Thyroid gland (tissue), 4 donors: ENCODE results near the gene CACNA1H. TPM values are rescaled to one million over a fixed set of nuclear protein-coding genes. Genes with fewer than 3 reads are reported as not detected.

Experiments used
- DNase-seq, 2 donors: peaks; one replicate each; pipeline ENCODE4 v3.0.0-alpha.2; 2019
- H3K27ac ChIP-seq, 3 donors: fragments of 200-600 bp; sonication (generic); 1 replicate in 2 of 3; 2 replicates in 1 of 3; pipeline ENCODE4 v1.5.1; 2016 to 2019; ENCODE audit warnings: mild to moderate bottlenecking in 1 of 3, moderate library complexity in 1 of 3
- H3K27me3 ChIP-seq: fragments of 200-600 bp; sonication (generic); one replicate; pipeline ENCODE4 v1.5.1; 2019
- H3K36me3 ChIP-seq, 2 donors: fragments of 200-600 bp; sonication (generic); one replicate each; pipeline ENCODE4 v1.5.1; 2016 to 2019
- H3K4me1 ChIP-seq, 2 donors: fragments of 200-600 bp; sonication (generic); one replicate each; pipeline ENCODE4 v1.5.1; 2017 to 2019
- H3K4me3 ChIP-seq, 3 donors: fragments of 200-600 bp; sonication (generic); replicated peaks in 1 of 3; 1 replicate in 2 of 3; 2 replicates in 1 of 3; pipeline ENCODE4 v1.5.1; 2016; ENCODE audit warnings: mild to moderate bottlenecking in 1 of 3
- H3K9me3 ChIP-seq: fragments of 200-600 bp; sonication (generic); one replicate; pipeline ENCODE4 v1.5.1; 2017
- POLR2A ChIP-seq, 2 donors: fragments of 450-650 bp; IDR thresholded peaks; one replicate each; pipeline ENCODE4 v1.6.1; 2017; ENCODE audit warnings: antibody characterized with exemption in 2 of 2, mild to moderate bottlenecking in 2 of 2, moderate library complexity in 1 of 2
- WGBS, 2 donors: methylation state at CpG; one replicate each; pipeline ENCODE4 v1.1.5; 2017; 5-methylcytosine and 5-hydroxymethylcytosine counted together
- intact Hi-C: fragments of 100-400 bp; cut with DNase I; formaldehyde crosslinking; loops from one replicate; pipeline ENCODE4 v1.15.1; 2023
- total RNA-seq, 4 donors: library from RNA; depleted of rRNA; stranded (reverse); fragments of >200 nt; gene quantifications; one replicate each; pipeline ENCODE4 v1.2.3, GENCODE V29; 2016
- TF ChIP-seq, protein P1 (sequence below), 6 experiments: fragments of 200-600 bp in 3 of 6; fragments of 450-650 bp in 3 of 6; sonication (generic) in 3 of 6; IDR thresholded peaks; one replicate each; pipeline ENCODE4 v1.5.1; 2016 to 2019; ENCODE audit warnings: antibody characterized with exemption in 6 of 6, mild to moderate bottlenecking in 2 of 6, inconsistent platforms in 1 of 6, moderate library complexity in 1 of 6

Gene CACNA1H
- total RNA-seq, 4 donors from 2014 or later = 8.4 to 12.4 (median 9.3) TPM

DNA sequence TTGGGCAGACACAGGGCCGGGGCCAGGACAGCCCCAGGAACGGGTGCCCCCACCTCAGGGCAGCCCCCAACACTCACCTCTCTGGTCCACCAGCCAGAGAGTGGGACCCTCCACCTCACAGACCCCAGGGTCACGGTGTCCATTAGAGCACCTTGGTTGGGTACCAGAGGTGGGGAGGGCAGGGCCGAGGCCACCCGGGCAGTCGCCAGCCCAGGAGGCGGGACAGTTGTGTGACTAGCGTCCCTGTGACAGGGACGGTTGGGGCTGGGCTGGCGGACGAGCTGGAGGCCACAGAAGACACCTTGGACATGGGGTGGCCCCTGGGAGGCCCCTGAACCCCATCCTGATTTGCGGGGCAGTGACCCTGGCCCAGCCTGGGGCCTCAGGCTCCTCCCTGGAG is 45.2 kb upstream of the CACNA1H start:
- Histone ChIP-seq H3K9me3 (no peaks in the 10 kb centered on the region), H3K27me3 (no peaks in the 10 kb centered on the region), H3K4me1 (peaks cover 3 to 5% of the 10 kb centered on the region in 2 donors), H3K36me3 (no peaks in the 10 kb centered on the region), H3K4me3 (no peak overlapping the region), H3K27ac (no peak overlapping the region)
- intact Hi-C loops = loop anchor here (2.0 kb wide), 1 partner anchor 87 kb away; no protein-coding TSS in a partner anchor
- no peak for TF ChIP-seq POLR2A (IDR thresholded peaks at IDR 0.05)
- TF ChIP-seq, protein P1, sequence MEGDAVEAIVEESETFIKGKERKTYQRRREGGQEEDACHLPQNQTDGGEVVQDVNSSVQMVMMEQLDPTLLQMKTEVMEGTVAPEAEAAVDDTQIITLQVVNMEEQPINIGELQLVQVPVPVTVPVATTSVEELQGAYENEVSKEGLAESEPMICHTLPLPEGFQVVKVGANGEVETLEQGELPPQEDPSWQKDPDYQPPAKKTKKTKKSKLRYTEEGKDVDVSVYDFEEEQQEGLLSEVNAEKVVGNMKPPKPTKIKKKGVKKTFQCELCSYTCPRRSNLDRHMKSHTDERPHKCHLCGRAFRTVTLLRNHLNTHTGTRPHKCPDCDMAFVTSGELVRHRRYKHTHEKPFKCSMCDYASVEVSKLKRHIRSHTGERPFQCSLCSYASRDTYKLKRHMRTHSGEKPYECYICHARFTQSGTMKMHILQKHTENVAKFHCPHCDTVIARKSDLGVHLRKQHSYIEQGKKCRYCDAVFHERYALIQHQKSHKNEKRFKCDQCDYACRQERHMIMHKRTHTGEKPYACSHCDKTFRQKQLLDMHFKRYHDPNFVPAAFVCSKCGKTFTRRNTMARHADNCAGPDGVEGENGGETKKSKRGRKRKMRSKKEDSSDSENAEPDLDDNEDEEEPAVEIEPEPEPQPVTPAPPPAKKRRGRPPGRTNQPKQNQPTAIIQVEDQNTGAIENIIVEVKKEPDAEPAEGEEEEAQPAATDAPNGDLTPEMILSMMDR (IDR thresholded peaks at IDR 0.05) = no peak
- DNase-seq = no peak
- 85% methylated on average over 5 of the region's 12 CpGs; no CpG with 5 or more reads in 1 of the 2 donors for WGBS, 2 donors

DNA sequence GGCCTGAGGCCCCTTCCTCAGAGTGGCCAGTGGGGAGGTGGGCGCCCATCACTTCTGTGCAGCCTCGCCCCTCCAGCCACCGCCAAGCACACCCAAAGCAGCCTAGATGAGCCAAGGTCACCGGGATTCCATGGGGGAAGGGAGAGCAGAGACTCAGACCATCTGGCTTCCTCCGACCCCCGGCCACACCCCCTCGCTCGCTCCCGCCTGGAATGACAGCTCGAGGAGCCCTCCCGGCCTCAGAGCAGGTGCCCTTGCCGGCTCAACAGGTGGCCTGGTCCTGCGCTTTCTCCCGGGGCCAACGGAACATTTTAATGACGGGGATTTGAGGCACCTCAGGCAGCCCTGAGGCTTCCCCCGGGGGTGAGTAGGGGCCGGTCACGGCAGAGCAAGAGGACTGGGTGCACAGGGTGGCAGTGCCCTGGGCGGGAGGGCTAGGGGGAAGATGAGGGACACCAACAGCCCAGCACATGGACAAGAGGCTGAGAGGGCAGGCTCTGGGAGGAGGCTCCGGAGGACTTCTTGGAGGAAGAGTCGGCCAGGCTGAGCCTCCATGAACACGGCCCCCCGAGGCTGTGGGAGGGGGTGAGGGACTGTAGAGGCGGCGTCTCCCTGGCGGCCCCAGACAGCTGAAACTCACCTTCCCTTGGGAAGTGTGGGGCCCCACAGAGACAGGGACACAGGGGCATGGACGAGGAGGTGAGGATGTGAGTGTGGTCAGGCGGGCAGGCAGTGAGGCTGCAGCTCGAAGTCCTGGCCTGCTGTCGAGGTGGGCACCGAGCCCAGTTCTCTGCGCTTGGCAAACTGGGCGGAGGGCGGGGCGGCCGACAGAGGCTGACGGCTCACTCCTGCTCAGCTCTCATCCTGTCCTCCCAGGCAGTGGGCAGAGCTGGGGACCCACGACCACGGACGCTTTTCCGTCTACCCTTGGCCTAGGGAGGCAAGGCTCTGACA is 44.3 kb upstream of the CACNA1H start:
- Histone ChIP-seq H3K36me3 (no peaks in the 10 kb centered on the region), H3K9me3 (no peaks in the 10 kb centered on the region), H3K4me1 (no peaks in the 10 kb centered on the region), H3K27ac (no peak overlapping the region), H3K4me3 (no peak overlapping the region), H3K27me3 (no peaks in the 10 kb centered on the region)
- DNase-seq = peak; percentile 70 to 76
- intact Hi-C loops = no loop called here
- TF ChIP-seq, protein P1 (IDR thresholded peaks at IDR 0.05) = no peak
- TF ChIP-seq POLR2A (IDR thresholded peaks at IDR 0.05) = no peak
- 36 to 40% methylated on average over 30 to 34 of the region's 42 CpGs for WGBS, 2 donors

DNA sequence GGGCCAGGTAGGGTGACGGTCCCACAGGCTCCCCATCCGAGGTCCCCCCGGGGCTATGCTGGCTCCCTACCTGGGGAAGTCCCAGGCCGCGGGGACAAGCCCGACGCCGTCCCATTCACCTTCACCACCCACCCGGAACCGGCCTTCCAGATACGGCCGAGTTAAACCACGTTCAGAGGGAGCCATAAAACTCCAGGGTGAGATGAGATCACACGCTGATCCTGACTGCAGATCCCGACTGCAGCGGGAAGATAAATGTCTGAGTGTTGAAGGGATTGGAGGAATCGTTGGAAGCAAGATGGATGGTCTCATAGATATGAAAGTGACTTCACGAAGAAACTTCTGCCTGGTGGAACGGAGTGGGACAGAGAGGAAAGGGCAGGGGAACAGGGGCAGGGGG is 43.3 kb upstream of the CACNA1H start:
- no peak overlapping the region for H3K4me3 ChIP-seq
- intact Hi-C loops = no loop called here
- 60 to 74% methylated on average over 16 of the region's 19 CpGs for WGBS, 2 donors
- TF ChIP-seq, protein P1 (IDR thresholded peaks at IDR 0.05) = no peak
- TF ChIP-seq POLR2A (IDR thresholded peaks at IDR 0.05) = no peak
- no peaks in the 10 kb centered on the region for H3K9me3 ChIP-seq
- H3K36me3 ChIP-seq = no peaks in the 10 kb centered on the region
- no peaks in the 10 kb centered on the region for H3K4me1 ChIP-seq
- no peaks in the 10 kb centered on the region for H3K27me3 ChIP-seq
- DNase-seq = no peak
- H3K27ac ChIP-seq = no peak overlapping the region

DNA sequence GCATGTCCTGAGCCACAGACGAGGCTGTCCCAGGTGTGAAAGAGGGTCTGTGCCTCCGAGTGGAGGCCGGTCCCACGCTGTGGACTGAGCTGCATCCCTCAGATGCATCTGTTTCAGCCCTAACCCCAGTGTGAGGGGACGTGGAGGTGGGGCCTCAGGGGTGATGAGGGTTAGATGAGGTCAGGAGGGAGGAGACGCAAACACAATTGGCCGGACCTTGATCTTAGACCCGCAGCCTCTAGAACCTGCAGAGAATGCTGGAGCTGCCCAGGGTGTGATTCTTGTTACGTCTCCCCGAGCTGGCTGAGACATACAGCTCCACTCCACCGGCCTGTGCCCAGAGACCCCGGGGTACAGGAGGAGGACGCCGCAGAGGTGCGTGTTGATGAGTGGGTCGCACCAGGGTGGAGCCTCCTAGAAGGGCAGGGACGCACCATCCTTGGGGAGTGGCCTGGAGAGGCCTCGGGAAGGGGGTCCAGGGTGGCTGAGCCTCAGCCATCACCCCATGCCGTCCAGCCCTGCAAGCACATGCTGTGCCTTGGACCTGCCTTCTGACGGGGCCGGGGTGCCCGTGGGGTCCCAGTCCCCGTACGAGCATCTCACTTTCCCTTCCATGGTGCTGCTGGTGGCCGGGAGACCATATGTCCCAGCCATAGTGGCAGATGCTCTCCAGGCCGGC is 40.3 kb upstream of the CACNA1H start:
- DNase-seq = no peak
- Histone ChIP-seq H3K4me1 (no peaks in the 10 kb centered on the region), H3K36me3 (no peaks in the 10 kb centered on the region), H3K9me3 (no peaks in the 10 kb centered on the region), H3K4me3 (no peak overlapping the region), H3K27ac (no peak overlapping the region), H3K27me3 (no peaks in the 10 kb centered on the region)
- intact Hi-C loops = no loop called here
- TF ChIP-seq, protein P1 (IDR thresholded peaks at IDR 0.05) = no peak
- TF ChIP-seq POLR2A (IDR thresholded peaks at IDR 0.05) = no peak
- 75 to 82% methylated on average over 19 to 22 of the region's 26 CpGs for WGBS, 2 donors

DNA sequence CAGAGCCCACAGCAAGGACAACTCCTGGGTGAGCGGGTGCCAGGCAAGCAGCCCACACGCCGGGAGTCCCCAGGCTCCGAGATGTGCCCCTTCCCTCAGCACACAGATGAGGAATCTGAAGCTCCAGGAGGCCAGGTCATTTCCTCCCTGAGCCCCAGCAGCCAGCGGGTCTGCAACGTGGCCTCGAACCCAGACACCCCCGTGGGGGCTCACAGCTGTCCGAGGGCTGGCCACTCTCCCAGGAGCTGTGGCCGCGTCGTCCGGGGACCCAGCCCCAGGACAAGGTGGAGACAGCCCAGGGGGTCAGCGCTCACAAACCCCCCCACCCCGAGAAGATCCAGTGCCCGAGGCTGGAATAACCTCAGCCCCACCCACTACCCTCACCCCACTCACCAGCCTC is 39.4 kb upstream of the CACNA1H start:
- Histone ChIP-seq H3K4me1 (no peaks in the 10 kb centered on the region), H3K27ac (no peak overlapping the region), H3K27me3 (no peaks in the 10 kb centered on the region), H3K9me3 (no peaks in the 10 kb centered on the region), H3K36me3 (no peaks in the 10 kb centered on the region), H3K4me3 (no peak overlapping the region)
- no peak for DNase-seq
- no peak for TF ChIP-seq POLR2A (IDR thresholded peaks at IDR 0.05)
- TF ChIP-seq, protein P1 (IDR thresholded peaks at IDR 0.05) = no peak
- 74 to 86% methylated on average over 6 to 7 of the region's 16 CpGs for WGBS, 2 donors
- intact Hi-C loops = no loop called here
